BLaER1 (cell line): ENCODE measurements around the gene LIPA.
A peak's percentile ranks its signal among the peaks of the same experiment; 100 is the strongest.
"Not testable (repeated sequence)": the region's sequence is repeated elsewhere in the genome, so short reads cannot be mapped to it uniquely, and the experiment has no call there.

Experiments used
- H3K27ac ChIP-seq: shearing (Covaris generic); formaldehyde crosslinking; 2 replicates; pipeline ENCODE4 v1.8.1; 2022
- H3K27me3 ChIP-seq: shearing (Covaris generic); formaldehyde crosslinking; 2 replicates; pipeline ENCODE4 v1.8.1; 2022
- H3K36me3 ChIP-seq: shearing (Covaris generic); formaldehyde crosslinking; 2 replicates; pipeline ENCODE4 v1.8.1; 2022
- H3K4me1 ChIP-seq: shearing (Covaris generic); formaldehyde crosslinking; 2 replicates; pipeline ENCODE4 v1.8.1; 2022
- H3K4me2 ChIP-seq: shearing (Covaris generic); formaldehyde crosslinking; 2 replicates; pipeline ENCODE4 v1.8.1; 2022
- H3K4me3 ChIP-seq: shearing (Covaris generic); formaldehyde crosslinking; 2 replicates; pipeline ENCODE4 v1.8.1; 2022
- H3K9ac ChIP-seq: shearing (Covaris generic); formaldehyde crosslinking; 2 replicates; pipeline ENCODE4 v1.8.1; 2022
- H3K9me3 ChIP-seq: shearing (Covaris generic); formaldehyde crosslinking; 2 replicates; pipeline ENCODE4 v1.8.1; 2022
- H4K20me1 ChIP-seq: shearing (Covaris generic); formaldehyde crosslinking; 2 replicates; pipeline ENCODE4 v1.8.1; 2022
- Cebpa-rat ChIP-seq: shearing (Covaris generic); IDR thresholded peaks from 2 replicates; pipeline ENCODE4 v1.8.1; 2022

Gene LIPA

DNA sequence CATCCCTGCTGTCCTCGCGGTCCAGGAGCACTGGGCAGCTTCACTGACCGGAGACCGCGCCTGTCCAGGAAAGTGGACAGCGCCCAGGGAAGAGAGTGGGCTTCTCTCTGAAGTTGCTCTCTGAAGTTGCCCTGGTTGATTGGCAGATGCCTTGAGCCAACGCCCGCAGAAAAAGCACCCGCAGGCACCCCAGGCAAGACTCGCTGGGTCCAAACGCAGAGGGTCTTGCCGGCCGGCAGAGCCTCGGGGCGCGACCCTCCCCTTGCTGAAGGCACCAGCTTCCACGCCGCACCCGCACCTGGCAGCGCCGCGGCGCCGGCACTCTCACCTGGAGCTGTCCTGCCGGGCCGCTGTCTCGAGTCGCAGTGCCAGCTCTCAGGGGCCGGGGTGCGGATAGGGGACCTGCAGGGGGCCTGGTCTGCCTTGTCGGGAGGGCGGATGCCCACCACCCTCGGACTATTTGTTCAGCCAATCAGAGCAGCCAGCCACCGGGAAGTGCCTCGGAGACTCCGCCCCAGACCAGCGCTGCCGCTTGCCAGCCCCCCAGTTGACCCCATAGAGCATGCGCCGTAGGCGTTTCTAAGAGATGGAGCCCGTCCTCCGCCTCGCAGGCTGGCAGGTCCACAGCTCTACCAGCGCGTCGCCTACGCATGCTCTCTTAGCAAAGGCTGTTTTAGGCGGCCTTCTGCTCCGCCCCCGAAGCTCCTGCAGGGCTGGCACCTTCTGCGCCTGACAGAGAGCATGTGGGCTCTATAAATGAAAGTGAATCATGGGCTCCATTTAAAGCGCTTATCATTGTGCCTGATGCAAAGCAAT lies at the start of gene LIPA:
Gene LIPA (minus strand): TSS at position 367 of the 816 bp plus-strand sequence. CDS start 4,127 bp downstream, outside the sequence.
- H3K4me2 ChIP-seq = peak within 1 kb of the TSS; percentile 97
- no peaks in the 10 kb centered on the region for H3K27me3 ChIP-seq
- H4K20me1 ChIP-seq = no peaks in the 10 kb centered on the region
- H3K9ac ChIP-seq = peak within 1 kb of the TSS; percentile 85
- no peaks in the 10 kb centered on the region for H3K36me3 ChIP-seq
- peak within 1 kb of the TSS; percentile 95 for H3K4me3 ChIP-seq
- H3K9me3 ChIP-seq = peaks cover 37% of the 10 kb centered on the region
- TF ChIP-seq Cebpa-rat = no peak
- H3K4me1 ChIP-seq = peaks cover 13% of the 10 kb centered on the region
- peak within 1 kb of the TSS; percentile 79 for H3K27ac ChIP-seq

DNA sequence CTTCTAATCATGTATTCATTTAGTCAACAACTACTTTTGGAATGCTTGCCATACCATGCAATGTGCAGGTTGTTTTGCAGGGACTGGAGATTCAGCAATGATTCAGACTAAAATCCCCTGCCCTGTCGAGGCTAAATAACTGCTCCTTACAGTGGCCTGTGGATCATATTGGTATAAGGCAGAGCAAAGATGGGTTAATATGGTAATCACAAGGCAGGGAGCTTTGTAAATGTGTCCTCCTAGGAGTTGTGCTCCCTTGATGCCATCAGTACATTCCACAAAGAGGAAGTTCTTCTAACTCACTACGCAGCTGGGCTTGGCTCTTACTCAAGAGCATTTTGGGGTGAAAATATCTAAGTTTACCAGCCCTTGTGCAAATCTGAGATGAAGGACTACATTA lies 49.7 kb upstream of the LIPA start:
- H4K20me1 ChIP-seq = no peaks in the 10 kb centered on the region
- peak overlapping the region; percentile 70 for H3K9ac ChIP-seq
- peaks cover 13% of the 10 kb centered on the region for H3K9me3 ChIP-seq
- H3K4me2 ChIP-seq = peak overlapping the region; percentile 80
- H3K36me3 ChIP-seq = peaks cover 6% of the 10 kb centered on the region
- H3K27ac ChIP-seq = peak overlapping the region; percentile 66
- peaks cover 30% of the 10 kb centered on the region for H3K4me1 ChIP-seq
- H3K4me3 ChIP-seq = peak overlapping the region; percentile 66
- H3K27me3 ChIP-seq = no peaks in the 10 kb centered on the region
- TF ChIP-seq Cebpa-rat = no peak

DNA sequence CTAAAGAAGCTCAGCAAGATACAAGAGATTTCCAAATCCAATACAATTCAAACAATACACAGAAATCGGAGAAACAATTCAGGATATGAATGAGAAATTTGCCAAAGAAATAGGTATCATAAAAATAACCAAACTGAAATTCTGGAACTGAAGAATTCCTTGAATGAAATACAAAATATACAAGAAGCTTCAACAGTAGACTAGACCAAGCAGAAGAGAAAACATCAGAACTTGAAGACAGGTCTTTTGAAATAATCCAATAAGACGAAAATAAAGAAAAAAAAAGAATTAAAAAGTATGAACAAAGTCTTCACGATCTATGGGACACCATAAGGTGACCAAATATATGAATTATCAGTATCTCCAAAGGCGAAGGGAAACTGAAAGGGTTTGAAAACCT lies 47.5 kb upstream of the LIPA start:
- H3K4me3 ChIP-seq = no peak overlapping the region
- peaks cover 13% of the 10 kb centered on the region for H3K9me3 ChIP-seq
- H4K20me1 ChIP-seq = no peaks in the 10 kb centered on the region
- H3K27ac ChIP-seq = no peak overlapping the region
- peaks cover 39% of the 10 kb centered on the region for H3K4me1 ChIP-seq
- H3K4me2 ChIP-seq = no peak overlapping the region
- no peaks in the 10 kb centered on the region for H3K27me3 ChIP-seq
- no peaks in the 10 kb centered on the region for H3K36me3 ChIP-seq
- no peak overlapping the region for H3K9ac ChIP-seq
- TF ChIP-seq Cebpa-rat = no peak

DNA sequence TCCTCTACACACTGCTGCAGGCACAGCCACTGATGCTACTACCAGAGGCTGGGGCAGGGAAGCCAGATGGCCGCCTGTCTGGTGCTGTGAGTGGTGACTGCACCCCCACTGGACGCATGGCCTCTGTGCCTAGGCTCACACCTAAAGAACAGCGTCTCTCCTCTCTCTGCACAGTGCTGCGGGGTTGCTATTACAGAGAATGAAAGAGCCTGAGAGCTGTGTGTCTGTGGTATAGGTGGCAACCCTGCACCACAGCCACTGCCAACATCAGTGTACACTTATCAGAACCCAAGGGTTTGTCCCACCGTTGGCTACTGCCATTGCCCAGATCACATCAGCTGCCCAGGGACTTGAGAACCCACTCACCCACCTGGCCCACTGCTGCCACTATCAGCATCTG lies 46.2 kb upstream of the LIPA start:
- Histone ChIP-seq H3K9me3 (peaks cover 13% of the 10 kb centered on the region), H3K4me1 (peaks cover 26% of the 10 kb centered on the region), H3K9ac (no peak overlapping the region), H3K4me3 (no peak overlapping the region), H3K4me2 (no peak overlapping the region), H3K36me3 (no peaks in the 10 kb centered on the region), H4K20me1 (no peaks in the 10 kb centered on the region), H3K27me3 (no peaks in the 10 kb centered on the region), H3K27ac (no peak overlapping the region)
- TF ChIP-seq Cebpa-rat = no peak

DNA sequence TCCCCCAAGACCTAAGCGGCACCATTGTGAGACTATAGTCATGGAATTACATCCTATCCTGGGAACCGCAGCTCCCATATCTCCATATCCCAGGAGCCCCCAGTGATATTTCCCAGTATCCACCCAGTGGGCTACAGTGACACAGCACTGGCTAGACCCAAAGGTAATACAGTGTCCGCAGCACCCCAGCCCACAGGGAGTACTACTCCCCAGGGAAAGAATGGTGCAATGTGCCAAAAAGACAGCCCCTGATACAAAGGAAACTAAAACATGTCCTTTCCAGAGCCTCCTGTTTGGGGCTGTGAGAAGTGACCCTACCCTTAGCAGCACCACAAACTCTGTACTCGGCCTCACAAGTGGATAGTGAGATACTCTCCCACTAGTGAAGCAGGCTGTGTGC lies 45.8 kb upstream of the LIPA start:
- no peak overlapping the region for H3K4me2 ChIP-seq
- peaks cover 13% of the 10 kb centered on the region for H3K9me3 ChIP-seq
- peaks cover 22% of the 10 kb centered on the region for H3K4me1 ChIP-seq
- no peak overlapping the region for H3K9ac ChIP-seq
- H3K36me3 ChIP-seq = no peaks in the 10 kb centered on the region
- no peaks in the 10 kb centered on the region for H3K27me3 ChIP-seq
- H4K20me1 ChIP-seq = no peaks in the 10 kb centered on the region
- H3K4me3 ChIP-seq = no peak overlapping the region
- TF ChIP-seq Cebpa-rat = no peak
- no peak overlapping the region for H3K27ac ChIP-seq

DNA sequence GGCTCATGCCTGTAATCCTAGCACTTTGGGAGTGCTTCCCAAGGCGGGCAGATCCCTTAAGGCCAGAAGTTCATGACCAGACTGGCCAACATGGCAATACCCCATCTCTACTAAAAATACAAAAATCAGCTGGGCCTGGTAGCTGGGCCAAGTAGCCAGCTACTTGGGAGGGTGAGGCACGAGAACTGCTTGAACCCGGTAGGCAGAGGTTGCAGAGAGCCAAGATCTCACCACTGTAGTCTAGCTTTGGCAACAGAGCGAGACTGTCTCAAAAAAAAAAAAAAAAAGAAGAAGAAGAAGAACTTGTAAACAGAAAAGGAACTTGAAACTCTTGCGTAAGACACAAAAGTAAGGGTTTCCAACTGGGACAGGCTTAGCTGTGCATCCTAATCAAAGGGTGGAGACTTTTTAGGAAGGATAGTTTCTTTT lies 44.7 kb upstream of the LIPA start:
- H3K9ac ChIP-seq = no peak overlapping the region
- H3K27me3 ChIP-seq = no peaks in the 10 kb centered on the region
- H4K20me1 ChIP-seq = no peaks in the 10 kb centered on the region
- H3K9me3 ChIP-seq = peaks cover 13% of the 10 kb centered on the region
- H3K4me3 ChIP-seq = no peak overlapping the region
- no peak overlapping the region for H3K27ac ChIP-seq
- H3K4me1 ChIP-seq = peaks cover 19% of the 10 kb centered on the region
- TF ChIP-seq Cebpa-rat = peak; percentile 68; the same call in 1 of the 2 replicates
- H3K4me2 ChIP-seq = peak overlapping the region; percentile 4; the same call in 1 of the 2 replicates
- H3K36me3 ChIP-seq = no peaks in the 10 kb centered on the region

DNA sequence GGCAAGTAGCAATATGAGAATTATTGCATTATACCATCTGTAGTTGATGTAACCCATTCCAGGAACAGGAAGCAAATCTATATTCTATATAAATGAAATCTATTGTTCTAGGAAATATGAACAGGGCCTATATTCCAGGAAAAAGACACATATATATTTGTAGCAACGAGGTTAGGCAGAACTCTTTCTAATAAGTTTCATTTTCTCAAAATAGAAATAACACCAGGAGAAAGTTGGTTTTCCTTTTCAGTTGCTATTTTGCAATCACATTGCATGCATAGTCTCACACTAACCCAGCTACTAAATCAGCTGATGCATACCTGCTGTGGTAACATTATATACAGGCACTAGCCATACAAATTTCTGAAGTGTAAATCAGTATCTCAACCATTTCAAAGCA lies 44.0 kb upstream of the LIPA start:
- Histone ChIP-seq H3K9me3 (peaks cover 13% of the 10 kb centered on the region), H3K27ac (no peak overlapping the region), H3K4me1 (peaks cover 12% of the 10 kb centered on the region; the same call in 1 of the 2 replicates), H3K27me3 (no peaks in the 10 kb centered on the region), H3K9ac (no peak overlapping the region), H3K4me3 (no peak overlapping the region), H3K4me2 (peak overlapping the region; percentile 4; the same call in 1 of the 2 replicates), H3K36me3 (no peaks in the 10 kb centered on the region), H4K20me1 (no peaks in the 10 kb centered on the region)
- TF ChIP-seq Cebpa-rat = no peak

DNA sequence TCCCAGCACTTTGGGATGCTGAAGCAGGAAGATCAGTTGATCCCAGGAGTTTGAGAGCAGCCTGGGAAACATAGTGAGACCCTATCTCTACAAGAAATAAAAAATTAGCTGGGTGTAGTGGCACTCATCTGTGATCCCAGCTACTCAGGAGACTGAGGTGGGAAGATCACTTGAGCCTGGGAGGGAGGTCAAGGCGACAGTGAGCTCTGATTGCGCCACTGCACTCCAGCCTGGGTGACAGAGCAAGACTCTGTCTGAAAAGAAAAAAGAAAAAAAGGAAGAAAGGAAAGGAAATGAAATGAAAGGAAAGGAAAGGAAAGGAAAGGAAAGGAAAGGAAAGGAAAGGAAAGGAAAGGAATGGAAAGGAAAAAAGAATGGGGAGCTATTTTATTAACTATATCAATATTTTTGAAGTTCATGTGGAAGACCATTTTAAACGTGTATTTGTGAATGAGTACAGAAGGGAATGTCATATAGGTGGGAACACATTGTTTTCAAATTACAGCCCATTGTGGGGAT lies 43.2 kb upstream of the LIPA start:
- Histone ChIP-seq H3K4me3 (no peak overlapping the region), H3K27me3 (no peaks in the 10 kb centered on the region), H3K36me3 (no peaks in the 10 kb centered on the region), H3K9me3 (peaks cover 13% of the 10 kb centered on the region), H3K27ac (no peak overlapping the region), H4K20me1 (no peaks in the 10 kb centered on the region), H3K4me1 (peaks cover 12% of the 10 kb centered on the region; the same call in 1 of the 2 replicates), H3K4me2 (no peak overlapping the region), H3K9ac (no peak overlapping the region)
- no peak for TF ChIP-seq Cebpa-rat

DNA sequence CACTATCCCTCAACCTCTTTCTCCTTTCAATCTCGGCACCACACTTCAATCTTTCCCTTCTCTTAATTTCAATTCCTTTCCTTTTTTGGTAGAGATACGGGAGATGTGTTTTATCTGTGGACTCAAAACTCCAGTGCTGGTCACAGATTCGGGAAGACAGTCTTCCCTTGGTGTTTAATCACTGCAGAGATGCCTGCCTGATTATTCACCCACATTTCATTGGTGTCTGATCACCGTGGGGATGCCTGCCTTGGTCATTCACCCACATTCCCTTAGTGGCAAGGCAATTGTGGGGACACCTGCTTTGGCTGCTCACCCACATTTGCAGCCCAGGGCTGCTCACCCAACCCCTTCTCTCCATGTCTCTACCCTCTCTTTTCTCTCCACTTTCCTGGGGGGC lies 33.7 kb upstream of the LIPA start:
- H3K4me3 ChIP-seq, H3K9me3 ChIP-seq, H4K20me1 ChIP-seq, H3K27ac ChIP-seq, H3K36me3 ChIP-seq, H3K9ac ChIP-seq, H3K4me1 ChIP-seq, H3K4me2 ChIP-seq, H3K27me3 ChIP-seq: not testable (repeated sequence)

DNA sequence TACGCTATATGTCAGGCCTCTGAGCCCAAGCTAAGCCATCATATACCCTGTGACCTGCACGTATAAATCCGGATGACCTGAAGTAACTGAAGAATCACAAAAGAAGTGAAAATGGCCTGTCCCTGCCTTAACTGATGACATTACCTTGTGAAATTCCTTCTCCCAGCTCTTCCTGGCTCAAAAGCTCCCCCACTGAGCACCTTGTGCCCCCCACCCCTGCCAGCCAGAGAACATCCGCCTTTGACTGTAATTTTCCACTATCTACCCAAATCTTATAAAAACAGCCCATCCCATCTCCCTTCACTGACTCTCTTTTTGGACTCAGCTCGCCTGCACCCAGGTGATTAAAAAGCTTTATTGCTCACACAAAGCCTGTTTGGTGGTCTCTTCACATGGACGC lies 33.1 kb upstream of the LIPA start:
- not testable (repeated sequence) for H3K9me3 ChIP-seq, H3K27me3 ChIP-seq, H3K4me3 ChIP-seq, H3K4me1 ChIP-seq, H3K36me3 ChIP-seq, H3K4me2 ChIP-seq, H3K27ac ChIP-seq, H4K20me1 ChIP-seq, H3K9ac ChIP-seq
